ENCODE measurements around the gene KDM4C.

The KDM4C gene

DNA sequence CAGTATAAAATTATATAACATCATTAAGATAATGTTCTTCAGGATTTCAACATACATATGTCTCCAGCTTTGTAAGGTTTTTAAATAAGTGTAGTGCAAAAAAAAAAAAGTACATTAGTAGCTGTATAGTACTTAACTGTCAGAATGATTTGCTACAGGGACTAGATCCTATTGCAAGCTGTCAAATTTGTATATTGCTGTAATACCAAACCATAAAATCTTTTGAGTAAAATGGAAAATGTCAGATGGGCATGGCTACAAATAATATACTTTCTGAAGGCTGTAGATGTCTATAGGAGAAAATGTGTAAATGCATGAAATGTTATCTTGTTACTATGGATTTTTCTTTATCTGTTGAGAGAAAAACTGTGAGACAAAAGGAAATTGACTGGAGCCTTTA is 298.5 kb downstream of the KDM4C start:
- DNase-seq = no peak

DNA sequence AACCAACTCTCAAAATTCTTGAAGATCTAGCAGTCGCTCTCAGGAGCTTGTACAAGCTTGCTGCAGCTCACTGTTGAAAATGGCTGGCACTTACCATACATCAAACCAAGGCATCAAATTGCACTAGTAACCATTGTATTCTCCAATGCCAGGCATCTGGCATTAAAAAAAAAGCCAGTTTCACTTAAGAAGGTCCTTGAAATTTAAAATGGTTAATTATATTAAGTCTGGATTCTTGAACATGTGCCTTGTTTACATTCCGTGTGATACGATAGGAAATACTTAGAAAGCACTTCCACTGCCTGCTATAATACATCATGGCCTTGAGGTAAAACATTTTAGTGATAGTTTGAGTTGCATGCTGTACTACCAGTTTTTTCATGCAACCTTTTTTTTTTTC is 300.7 kb downstream of the KDM4C start:
- DNase-seq = no peak

DNA sequence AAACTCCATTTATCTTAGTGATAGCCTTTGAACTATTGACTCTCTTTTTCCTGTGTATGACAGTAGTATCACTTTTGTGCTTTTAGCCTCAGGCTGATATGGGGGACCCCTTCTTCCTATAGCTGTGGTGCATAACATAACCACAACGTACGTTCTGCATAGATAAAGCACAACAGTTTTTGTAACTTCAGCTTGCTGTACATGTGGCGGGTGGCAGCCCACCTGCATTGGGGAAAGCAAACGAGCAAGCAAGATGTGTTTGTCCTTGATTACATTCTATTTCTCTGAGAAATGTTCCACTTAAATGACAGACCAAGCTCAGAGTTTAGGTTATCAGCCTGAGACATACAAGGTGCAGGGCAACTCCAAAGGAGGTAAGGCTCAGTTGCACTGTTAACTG is 309.4 kb downstream of the KDM4C start:
- no peak for DNase-seq

DNA sequence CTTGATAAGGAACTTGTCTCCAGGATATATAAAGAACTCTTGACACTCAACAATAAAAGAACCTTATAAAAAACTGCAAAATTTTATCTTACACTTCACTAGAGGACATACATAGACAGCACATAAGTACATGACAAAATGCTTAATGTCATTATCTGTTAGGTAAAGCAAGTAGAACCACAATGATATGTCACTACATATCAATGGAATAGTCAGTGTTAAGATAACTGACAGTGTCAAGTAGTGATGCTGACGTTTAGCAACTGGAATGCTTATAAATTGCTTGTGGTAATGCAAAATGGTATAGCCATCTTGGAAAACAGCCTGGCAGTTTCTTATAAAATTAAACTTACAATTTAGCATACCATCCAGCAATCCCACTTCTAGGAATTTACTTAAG is 314.1 kb downstream of the KDM4C start:
- no peak for DNase-seq

DNA sequence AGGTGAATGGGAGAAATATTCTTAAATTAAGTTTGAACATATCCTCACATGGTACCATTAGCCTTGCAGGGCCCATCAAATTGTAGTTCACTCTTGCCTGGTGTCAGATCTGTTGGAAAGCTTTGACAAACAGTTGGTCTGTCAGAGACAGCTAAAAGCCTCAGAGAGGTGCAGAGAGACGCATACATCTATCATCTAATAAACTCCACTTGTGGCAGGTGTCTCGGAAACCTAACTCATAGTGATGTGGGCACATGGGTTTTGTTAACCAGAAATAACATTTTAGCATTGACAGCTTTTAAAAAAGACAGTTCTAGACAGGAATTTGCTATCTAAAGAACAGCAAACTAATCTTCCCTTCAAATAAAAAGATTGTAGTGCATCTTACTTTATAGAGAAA is 315.9 kb downstream of the KDM4C start:
- DNase-seq = no peak

DNA sequence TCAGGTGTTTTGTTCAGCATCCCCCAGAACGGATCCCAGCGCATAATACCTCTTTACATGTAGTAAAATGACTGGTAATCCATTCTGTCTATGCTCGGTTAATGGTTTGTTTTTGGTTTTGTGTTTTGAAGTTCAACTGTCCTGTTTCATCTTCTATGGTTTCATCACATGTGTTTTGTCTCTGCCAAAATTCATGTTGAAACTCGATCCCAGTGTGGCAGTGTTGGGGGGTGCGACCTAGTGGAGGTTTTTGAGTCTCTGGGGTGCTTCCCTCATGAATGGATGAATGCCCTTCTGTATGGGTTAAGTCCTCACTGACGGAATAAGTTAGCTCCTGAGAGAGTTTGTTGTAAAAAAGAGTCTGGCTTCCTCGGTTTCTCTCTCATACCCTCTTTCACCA is 317.4 kb downstream of the KDM4C start:
- no peak for DNase-seq

DNA sequence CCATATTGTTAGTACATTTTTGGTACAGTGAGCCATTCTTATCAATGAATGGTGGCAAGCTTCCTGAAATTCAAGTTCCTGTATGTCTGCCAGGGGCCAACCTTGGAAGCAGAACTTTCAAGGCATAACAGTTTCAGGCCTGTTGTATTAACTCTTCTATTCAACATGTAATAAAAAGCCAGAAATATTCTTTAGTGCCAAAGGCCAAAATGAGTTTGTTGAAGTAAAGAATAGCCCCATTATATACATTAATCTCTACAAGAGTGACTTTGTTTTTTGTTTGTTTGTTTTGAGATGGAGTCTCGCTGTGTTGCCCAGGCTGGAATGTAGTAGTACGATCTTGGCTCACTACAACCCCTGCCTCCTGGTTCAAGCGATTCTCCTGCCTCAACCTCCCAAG is 321.3 kb downstream of the KDM4C start:
- DNase-seq = no peak

DNA sequence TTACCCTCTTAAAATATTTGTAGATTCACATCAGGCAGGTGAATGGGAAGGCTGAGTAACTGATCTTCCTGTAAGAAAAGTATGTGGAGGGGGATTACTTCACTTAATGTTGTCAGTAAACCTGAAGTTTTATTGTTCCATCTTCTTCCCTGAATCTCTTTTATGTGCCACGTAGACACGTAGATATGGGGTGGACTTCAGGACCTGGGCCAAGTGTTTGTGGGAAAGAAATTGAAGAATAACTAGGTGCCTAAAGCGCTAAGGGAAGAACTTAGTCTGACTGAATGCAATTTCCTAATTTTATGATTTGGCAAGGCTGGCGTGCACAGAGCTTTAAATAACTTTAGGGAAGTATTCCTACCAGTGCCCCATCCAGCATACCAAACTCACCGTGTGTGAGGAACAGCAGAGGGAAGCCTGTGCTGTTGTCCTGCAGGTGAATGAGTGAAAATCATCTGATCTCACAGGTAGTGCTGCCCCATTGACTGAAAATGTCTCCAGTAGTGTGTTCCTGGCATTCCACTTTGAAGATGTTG is 323.4 kb downstream of the KDM4C start:
- no peak for DNase-seq

DNA sequence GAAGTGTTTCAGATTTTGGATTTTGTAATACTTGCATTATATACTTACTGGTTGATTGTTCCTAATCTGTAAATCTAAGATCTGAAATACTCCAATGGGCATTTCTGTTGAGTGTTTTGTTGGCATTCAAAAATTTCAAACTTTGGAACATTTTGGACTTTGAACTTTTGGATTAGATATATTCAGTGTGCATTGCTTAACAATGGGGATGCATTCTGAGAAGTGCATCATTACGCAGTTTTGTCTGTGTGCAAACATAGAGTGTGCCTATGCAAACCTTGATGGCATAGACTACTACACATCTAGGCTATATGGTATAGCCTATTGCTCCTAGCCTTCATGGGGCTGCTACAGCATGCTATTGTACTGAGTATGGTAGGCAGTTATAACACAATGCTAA is 325.4 kb downstream of the KDM4C start:
- no peak for DNase-seq

DNA sequence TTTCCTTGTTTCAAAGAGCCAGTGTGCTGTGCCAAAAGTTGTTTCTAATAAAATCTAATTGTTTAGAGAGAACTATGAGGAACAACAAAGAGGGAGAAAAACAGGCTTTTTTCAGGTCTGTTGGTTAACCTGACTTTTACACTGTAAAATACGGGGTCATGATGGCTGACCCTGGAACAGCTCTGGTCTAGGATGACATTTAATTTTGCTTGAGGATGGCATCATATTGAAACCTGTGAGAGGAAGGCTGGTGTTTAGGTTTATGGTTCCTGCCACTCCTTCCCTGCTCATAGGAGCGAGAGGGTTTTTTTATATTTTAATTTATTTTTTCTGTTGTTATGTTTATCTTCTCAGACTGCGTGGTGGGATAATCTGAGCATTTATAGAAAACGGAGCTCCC is 327.6 kb downstream of the KDM4C start:
- no peak for DNase-seq

DNA sequence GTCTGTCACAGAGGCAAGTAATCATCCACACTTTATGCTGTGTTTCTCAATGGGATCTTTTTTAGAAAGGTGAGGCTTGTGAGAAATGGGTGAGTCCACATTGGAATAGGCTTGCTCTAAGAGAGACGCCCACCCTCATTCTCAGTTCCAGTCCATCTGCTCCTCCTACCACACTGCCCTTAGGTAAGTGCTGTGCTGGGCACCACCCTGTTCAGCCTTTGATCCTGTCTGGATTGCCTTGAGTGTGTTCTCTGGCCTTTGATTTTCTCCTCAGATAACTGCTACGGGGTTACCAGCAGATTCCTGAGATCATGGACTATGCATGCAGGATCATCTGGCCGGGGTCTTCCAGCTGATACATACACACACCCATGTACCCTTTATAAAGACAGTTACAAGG is 328.6 kb downstream of the KDM4C start:
- no peak for DNase-seq

DNA sequence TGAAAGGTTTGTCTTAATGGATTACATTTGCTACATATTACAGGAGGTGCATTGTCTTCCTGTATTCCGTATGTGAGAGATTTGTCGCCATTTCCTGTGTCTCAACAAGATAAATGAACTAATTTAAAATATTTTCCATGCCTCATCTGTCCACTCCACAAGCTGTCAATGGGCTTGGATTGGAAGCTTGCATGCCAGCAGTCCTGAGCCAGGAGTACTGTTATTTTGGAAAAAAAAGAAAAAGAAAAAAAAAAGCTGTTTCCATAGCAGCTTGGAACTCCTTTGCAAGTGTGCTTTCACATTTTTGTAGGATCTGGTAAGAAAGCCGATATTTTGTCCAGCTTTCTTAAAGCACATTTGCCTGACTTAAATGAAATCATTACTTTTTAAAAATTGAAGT is 330.8 kb downstream of the KDM4C start:
- peak; percentile 18 for DNase-seq

DNA sequence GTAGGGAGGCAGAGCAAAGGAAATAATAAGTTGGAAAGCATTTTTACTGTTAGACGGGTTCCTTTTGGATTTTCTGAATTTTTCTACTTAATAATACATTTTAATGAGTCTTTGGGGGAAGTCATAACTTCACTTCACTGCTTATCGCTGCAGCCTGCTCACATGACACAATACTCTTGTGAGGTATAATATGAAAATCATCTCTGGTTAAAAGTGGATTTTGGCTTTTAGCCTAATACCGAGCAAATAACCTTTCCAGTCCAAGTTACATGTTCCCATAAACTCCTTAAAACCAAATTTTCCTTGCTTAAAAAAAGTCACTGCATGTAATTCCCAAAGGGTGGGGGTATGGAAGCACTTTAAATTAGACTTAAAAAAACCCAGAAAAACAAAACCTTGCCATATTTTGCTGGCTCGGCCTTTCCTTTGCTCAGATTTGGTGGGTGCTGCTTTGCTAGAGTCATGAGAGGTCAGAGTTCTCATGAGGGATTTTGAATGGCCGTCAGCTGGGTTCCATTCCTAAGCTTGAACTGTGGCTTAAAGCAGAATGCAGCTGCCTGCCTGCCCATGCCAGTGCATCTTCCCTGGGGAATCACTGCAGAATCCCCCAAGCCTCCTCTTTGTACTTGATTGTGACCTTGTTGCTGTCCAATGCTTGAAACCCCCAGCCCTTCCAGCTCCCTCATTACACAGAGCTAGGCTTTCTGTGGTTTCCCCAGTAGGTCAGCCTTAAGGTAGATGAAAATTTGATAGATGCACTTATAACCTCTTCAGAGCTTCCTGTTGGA is 331.8 kb downstream of the KDM4C start:
- no peak for DNase-seq

DNA sequence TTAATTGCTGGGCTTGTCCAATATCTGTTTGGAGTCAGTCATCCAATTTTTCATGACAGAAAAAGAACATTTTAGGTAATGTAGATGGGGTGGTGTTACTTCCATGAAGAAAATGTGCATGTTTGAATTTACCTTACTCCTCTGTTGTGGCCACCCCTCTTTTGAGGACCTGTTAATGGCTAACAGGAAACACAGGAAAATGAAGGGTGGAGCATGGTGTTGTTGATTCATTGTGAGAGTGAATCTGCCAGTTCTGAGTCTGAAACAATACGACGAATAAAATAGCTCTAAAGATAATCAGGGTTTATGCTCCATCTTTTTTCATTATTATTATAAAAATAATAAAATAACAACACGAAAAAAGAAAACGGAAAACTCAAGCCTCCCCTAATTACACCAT is 335.3 kb downstream of the KDM4C start:
- no peak for DNase-seq

DNA sequence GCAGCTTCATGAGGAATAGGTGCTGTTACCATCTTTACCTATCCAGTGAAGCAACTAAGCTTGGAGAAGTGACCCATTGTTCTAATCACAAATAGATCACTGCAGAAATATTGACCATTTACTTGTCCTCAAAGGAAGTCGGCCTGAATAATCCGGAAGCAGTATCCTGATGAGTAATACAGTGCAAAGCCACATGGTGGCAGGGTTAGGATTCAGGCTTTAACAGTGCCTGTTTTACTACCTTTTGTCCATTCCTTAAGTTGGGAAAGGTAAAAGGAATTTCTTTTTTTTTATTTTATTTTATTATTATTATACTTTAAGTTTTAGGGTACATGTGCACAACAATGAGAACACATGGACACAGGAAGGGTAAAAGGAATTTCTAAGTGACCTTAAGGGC is 336.3 kb downstream of the KDM4C start:
- DNase-seq = no peak

DNA sequence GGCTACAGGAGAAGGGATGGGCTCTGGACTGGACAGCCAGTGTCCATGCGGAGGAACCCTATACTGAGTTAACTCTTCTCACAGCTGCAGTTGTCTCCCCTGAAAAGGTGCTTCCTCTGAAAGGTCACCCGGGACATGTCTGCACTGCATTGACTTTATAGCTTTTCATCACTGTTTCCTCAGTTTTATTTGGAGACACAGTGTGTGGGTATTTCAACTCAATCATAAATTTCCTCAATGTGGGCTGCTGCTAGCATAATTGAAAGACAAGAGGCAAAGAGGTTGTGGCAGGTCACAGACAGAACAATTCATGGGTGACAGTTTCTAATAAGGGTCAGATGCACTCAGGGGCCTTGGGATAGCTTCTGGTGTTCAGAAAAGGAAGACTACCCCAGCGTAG is 336.8 kb downstream of the KDM4C start:
- DNase-seq = no peak

DNA sequence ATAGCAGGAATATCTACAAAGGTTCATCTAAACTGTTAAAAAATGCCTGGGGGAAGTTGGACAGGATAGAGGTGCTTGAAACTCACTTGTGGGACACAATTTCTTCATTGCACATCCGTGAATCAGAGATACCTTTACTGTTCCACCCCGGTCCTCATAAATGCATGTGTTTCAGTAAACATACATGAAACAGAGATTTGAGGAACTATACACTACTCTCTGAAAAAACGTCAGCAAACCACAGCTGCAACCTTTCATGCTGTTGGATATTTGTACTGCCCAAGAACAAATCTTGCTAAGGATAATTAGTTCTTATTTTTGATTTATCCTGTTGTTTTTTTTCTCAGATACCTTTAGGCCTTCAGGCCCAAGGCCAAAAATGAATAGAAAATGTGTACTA is 337.3 kb downstream of the KDM4C start:
- no peak for DNase-seq

DNA sequence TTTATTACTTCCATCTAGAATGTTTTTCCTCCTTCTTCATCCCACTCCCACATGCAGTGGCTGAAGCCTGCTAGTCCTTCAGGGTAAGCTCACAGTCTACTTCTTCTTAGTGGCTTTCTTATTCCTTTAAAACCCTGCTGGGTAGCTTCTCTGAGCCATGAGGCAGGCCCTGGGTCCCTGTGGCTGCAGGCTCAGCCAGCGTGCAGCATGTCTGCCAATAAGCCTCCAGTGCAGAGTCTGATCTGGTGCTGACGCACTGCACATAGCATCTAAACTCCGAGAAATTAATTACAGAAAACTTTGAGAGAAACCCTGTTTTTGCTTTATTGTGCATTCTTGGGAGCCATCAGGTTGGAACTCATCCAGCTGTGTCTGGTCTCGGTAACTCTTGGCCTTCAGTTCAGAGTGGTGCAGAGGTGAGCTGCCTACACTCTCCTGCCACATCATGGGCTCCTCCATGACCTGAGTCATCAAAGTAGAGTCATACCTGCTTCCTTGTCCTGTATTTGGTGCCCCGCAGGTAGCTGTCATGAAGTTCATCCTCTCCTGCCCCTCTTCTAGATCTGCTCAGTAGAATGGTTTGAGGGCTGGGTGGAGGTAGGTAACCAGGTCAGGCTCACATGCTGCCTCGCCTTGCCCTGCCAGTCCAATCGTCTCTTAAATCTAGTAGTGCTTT is 339.4 kb downstream of the KDM4C start:
- DNase-seq = no peak

DNA sequence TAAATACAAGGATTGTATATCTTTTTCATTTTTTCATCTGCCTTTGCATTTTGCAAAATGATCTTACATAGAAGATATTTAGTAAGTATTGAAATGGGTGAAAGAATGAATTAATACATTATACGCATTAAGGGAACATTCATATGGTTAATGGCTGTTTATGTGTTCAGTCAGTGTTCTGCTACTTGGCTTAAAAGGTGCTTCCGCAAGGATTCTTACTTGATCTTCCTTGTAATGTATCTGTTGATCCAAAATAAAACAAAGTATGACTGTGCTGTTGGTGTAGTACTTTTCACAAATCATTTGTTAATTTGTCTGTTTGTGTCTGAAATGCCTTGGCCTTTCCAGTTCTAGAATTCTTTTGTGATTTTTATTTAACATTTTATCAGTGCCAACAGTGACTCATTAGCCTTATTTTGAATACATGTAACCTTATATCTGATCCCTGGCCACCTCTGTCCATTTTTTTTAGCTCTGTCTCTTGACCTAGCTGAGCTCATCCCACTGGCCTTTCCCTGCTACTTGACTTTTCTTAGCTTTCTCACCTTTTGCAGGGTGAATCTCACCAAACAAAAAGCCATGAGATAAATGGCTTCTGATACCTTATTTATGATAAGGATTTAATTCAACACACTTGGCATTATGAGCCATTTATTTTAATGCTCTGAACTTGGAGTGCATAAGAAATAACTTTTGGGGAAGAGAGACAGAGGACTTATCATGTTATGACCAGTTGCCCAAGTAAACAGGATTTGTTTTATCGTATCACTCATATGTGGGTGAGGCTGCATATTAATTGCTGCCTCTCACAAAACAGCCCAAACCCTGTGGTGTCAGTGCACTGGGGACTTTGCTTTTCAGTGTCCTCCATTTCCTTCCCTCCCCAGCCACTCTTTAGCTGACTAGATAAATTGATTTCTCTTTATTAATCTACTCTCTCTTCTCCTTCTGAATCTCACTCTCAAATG is 340.3 kb downstream of the KDM4C start:
- DNase-seq = no peak

DNA sequence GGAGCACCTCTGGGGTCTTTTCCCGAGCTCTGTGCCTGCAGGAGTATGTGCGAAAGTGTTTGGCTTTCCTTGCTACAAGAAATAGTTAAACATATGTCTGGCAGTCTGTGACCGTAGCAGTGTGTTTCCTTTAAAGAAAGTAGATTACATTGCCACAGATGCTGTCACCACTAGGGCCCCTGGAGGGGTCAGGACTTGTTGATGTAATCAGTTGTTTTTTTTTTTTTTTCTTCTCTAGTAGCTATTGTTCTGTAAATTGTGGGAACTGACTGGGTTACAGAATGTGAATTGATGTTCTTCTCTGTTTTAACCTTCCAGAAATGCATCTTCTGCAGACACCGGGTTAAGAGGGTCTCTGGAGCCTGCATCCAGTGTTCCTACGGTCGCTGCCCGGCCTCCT is 345.6 kb downstream of the KDM4C start:
- no peak for DNase-seq

DNA sequence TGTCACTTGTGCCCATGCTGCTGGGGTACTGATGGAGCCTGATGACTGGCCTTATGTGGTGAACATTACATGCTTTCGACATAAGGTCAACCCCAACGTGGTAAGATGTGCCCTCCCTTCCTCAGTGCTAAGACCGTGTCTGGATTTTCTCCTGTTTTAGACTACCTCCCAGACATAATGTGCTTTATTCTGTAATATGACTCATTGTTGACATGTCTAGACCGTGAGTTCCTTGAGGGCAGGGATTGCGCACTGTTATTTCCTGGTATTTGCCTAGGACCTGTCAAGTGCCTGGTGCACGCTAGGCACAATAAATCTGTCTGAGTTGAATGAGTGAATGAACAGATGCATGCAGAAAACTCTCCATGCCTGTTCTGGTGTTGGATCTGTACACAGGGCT is 346.0 kb downstream of the KDM4C start:
- DNase-seq = no peak

DNA sequence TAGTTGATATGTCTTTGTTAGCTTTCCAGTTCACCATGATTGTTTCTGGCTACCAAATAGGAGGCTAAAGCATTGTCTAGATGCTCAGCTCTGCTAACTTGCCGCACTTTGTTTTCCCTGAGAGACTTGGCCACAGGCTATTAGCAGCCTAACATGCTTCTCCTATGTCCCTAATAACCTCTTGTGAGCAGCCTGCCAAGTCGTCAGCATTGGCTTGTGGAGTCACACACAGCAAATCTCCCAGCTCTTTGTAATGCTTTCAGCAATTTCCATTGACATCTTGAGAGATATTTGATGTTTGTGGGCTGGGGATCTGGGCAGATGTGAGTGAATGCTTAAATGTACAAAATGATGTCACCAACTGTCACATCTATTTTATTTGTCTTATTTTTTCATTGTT is 346.9 kb downstream of the KDM4C start:
- DNase-seq = no peak

DNA sequence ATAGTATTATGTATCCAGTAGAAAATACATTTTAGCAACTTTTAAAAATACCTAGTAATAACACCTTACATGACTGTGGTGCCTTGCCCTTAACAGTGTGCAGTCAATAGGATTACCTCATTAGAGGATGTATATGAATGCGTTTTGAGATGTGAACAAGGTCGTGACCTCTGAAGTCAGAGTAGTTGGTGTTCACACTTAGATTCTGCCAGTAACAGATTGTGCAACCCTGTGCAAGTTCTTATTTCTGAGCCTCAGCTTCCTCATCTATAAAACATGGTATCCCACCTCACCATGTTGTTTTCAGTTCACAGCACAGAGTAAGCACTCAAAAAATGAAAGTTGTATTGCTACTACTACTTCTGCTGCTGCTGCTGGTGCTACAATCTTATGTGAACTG is 347.3 kb downstream of the KDM4C start:
- DNase-seq = no peak
